NCI-H1436 treated with DMSO at 0.1 percent for 48 hours (cell line): ENCODE results near the gene KLHL26.

Source experiments
- DNase-seq: peaks from one replicate; lab custom pipeline; 2025; lab: John Stamatoyannopoulos, UW

KLHL26 gene

DNA sequence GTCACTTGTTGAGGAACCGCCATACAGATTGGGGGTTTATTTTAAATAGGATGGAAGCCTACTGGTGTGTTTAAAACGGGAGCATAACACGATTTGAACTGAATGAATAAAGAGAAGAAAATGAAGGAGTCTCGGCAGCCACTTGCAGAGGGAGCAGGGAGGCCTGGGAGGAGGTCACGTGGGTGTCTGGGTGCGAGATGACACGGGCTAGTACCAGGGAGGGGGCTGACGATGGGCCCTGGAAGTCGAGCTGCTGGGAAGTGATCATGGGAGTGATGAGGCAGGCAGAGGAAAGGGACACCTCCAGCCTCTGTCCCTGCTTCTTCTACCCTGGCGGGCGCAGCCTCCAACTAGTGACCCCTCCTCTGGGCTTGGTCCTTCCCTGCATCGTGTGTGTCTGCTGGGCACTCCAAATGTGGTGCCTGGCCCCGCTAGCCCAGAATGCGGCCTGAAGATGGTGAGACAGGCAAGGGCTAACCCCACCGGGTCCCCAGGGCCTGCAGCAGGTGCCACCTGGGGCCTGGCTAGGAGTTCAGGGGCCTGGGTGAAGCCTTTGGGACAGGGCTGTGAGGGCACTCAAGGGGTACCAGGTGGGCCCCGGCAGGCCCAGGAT lies 82.1 kb downstream of the KLHL26 start:
- DNase-seq: no peak

GRCh38 chr19:18719541-18719940 lies 82.7 kb downstream of the KLHL26 start:
- DNase-seq: no peak
